H1 (cell line): ENCODE results near the gene RHEX. TPM values are rescaled to one million over a fixed set of nuclear protein-coding genes. Genes with fewer than 3 reads are reported as not detected.
"Not testable (repeated sequence)": the region's sequence is repeated elsewhere in the genome, so short reads cannot be mapped to it uniquely, and the experiment has no call there.

Source experiments
- CTCF ChIA-PET: fragments of 300-600 bp; sonication (Branson Sonifier 250); formaldehyde crosslinking; loops from one replicate; lab custom pipeline; 2021; ENCODE audit not compliant: partially characterized antibody; lab: Charles Lee
- POLR2A ChIA-PET: fragments of 300-600 bp; sonication (Branson Sonifier 250); formaldehyde crosslinking; loops from one replicate; lab custom pipeline; 2021; ENCODE audit warnings: inconsistent platforms; ENCODE audit not compliant: partially characterized antibody; lab: Charles Lee
- DNase-seq, 2 experiments: peaks; one replicate each; pipeline versions ENCODE4 v3.0.0 to v3.0.0-alpha.2; 2010 to 2022; ENCODE audit warnings: low spot score in 2 of 2, low read depth in 1 of 2, mixed read lengths in 1 of 2
- FAIRE-seq: peaks from 2 replicates; lab custom pipeline; 2011; peaks lifted over from hg19 to GRCh38; lab: Jason Lieb, UNC
- H2AFZ ChIP-seq: 2 replicates; pipeline ENCODE4 v1.8.1; 2012; ENCODE audit warnings: low read length, inconsistent platforms
- H2AK5ac ChIP-seq: 2 replicates; pipeline ENCODE4 v1.6.1; 2013; ENCODE audit warnings: low read depth, low read length
- H2BK120ac ChIP-seq: replicated peaks from 2 replicates; pipeline ENCODE3; 2013; ENCODE audit warnings: low read depth, low read length, inconsistent platforms
- H2BK12ac ChIP-seq: 2 replicates; pipeline ENCODE4 v1.6.1; 2013; ENCODE audit warnings: low read depth, low read length
- H2BK15ac ChIP-seq: 2 replicates; pipeline ENCODE4 v1.6.1; 2013; ENCODE audit warnings: low read length
- H2BK20ac ChIP-seq: 2 replicates; pipeline ENCODE4 v1.6.1; 2013; ENCODE audit warnings: low read length
- H2BK5ac ChIP-seq: 2 replicates; pipeline ENCODE4 v1.6.1; 2013; ENCODE audit warnings: low read depth, low read length
- H3K14ac ChIP-seq: 2 replicates; pipeline ENCODE4 v1.6.1; 2013; ENCODE audit warnings: inconsistent platforms; ENCODE audit not compliant: insufficient read length
- H3K18ac ChIP-seq: 2 replicates; pipeline ENCODE4 v1.6.1; 2013; ENCODE audit warnings: low read length; ENCODE audit errors: extremely low read depth
- H3K23ac ChIP-seq: 2 replicates; pipeline ENCODE4 v1.6.1; 2013; ENCODE audit warnings: inconsistent platforms; ENCODE audit not compliant: insufficient read length
- H3K23me2 ChIP-seq: 2 replicates; pipeline ENCODE4 v1.6.1; 2013; ENCODE audit warnings: low read depth, low read length
- H3K27ac ChIP-seq: 2 replicates; pipeline ENCODE4 v1.6.1; 2011; ENCODE audit warnings: low read depth, low read length, inconsistent platforms
- H3K27me3 ChIP-seq, 4 experiments: replicated peaks in 1 of 4; 1 replicate in 1 of 4; 2 replicates in 3 of 4; pipeline versions ENCODE4 v1.6.1 to v1.8.1; 2011 to 2013; ENCODE audit warnings: low read length in 3 of 4, mild to moderate bottlenecking in 3 of 4, inconsistent platforms in 2 of 4, mixed read lengths in 2 of 4, moderate library complexity in 1 of 4; ENCODE audit not compliant: control insufficient read depth in 3 of 4, insufficient read depth in 3 of 4; ENCODE audit errors: extremely low read depth in 1 of 4
- H3K36me3 ChIP-seq, 4 experiments: 2 replicates each; pipeline versions ENCODE4 v1.6.1 to v1.8.1; 2011 to 2013; ENCODE audit warnings: mild to moderate bottlenecking in 4 of 4, low read length in 3 of 4, moderate library complexity in 2 of 4, control low read depth in 1 of 4, inconsistent platforms in 1 of 4; ENCODE audit not compliant: insufficient read depth in 4 of 4, control insufficient read depth in 2 of 4
- H3K4ac ChIP-seq: replicated peaks from 2 replicates; pipeline ENCODE3; 2013; ENCODE audit warnings: low read length, low read depth, mixed read lengths, inconsistent platforms; ENCODE audit not compliant: insufficient read length
- H3K4me1 ChIP-seq, 4 experiments: replicated peaks in 1 of 4; 1 replicate in 1 of 4; 2 replicates in 3 of 4; pipeline versions ENCODE4 v1.6.1 to v1.8.1; 2011 to 2013; ENCODE audit warnings: low read length in 3 of 4, inconsistent platforms in 2 of 4, mixed read lengths in 1 of 4; ENCODE audit not compliant: insufficient read depth in 4 of 4, control insufficient read depth in 3 of 4
- H3K4me2 ChIP-seq, 2 experiments: 2 replicates each; pipeline versions ENCODE4 v1.6.1 to v1.8.1; 2011 to 2013; ENCODE audit warnings: low read depth in 2 of 2, low read length in 2 of 2, control low read depth in 1 of 2, inconsistent platforms in 1 of 2, mild to moderate bottlenecking in 1 of 2; ENCODE audit not compliant: insufficient read depth in 1 of 2
- H3K4me3 ChIP-seq, 4 experiments: fragments of 200-600, 300-600 bp in 1 of 4; sonication (generic), shearing (Covaris generic), sonication (Bioruptor Twin) in 1 of 4; 2 replicates each; pipeline versions ENCODE4 v1.5.1 to v1.8.1; 2011 to 2016; ENCODE audit warnings: low read length in 4 of 4, low read depth in 3 of 4, control low read depth in 2 of 4, inconsistent platforms in 2 of 4, mild to moderate bottlenecking in 2 of 4, mixed read lengths in 1 of 4, moderate library complexity in 1 of 4; ENCODE audit not compliant: insufficient read depth in 2 of 4; ENCODE audit errors: extremely low read depth in 1 of 4
- H3K56ac ChIP-seq: replicated peaks from 2 replicates; pipeline ENCODE3; 2013; ENCODE audit warnings: low read depth, mild to moderate bottlenecking, mixed read lengths, low read length, inconsistent platforms; ENCODE audit not compliant: insufficient read length
- H3K79me1 ChIP-seq: 2 replicates; pipeline ENCODE4 v1.6.1; 2013; ENCODE audit warnings: low read depth, low read length, control low read depth
- H3K79me2 ChIP-seq, 2 experiments: 2 replicates each; pipeline versions ENCODE4 v1.6.1 to v1.8.1; 2012 to 2013; ENCODE audit warnings: low read length in 2 of 2, mild to moderate bottlenecking in 2 of 2, inconsistent platforms in 1 of 2; ENCODE audit not compliant: insufficient read depth in 2 of 2, control insufficient read depth in 1 of 2
- H3K9ac ChIP-seq, 4 experiments: replicated peaks in 1 of 4; 1 replicate in 1 of 4; 2 replicates in 3 of 4; pipeline versions ENCODE4 v1.6.1 to v1.8.1; 2011 to 2013; ENCODE audit warnings: low read depth in 3 of 4, low read length in 3 of 4, control low read depth in 2 of 4, mild to moderate bottlenecking in 2 of 4, moderate library complexity in 2 of 4, inconsistent platforms in 1 of 4; ENCODE audit errors: extremely low read depth in 1 of 4
- H3K9me3 ChIP-seq, 2 experiments: 2 replicates each; pipeline versions ENCODE4 v1.6.1 to v1.8.1; 2012 to 2013; ENCODE audit warnings: mild to moderate bottlenecking in 2 of 2, moderate library complexity in 2 of 2, control low read depth in 1 of 2, inconsistent platforms in 1 of 2, low read depth in 1 of 2, low read length in 1 of 2, mixed read lengths in 1 of 2; ENCODE audit not compliant: insufficient read depth in 2 of 2
- H4K20me1 ChIP-seq, 2 experiments: replicated peaks in 1 of 2; 2 replicates each; pipeline versions ENCODE3 to v1.8.1; 2011 to 2013; ENCODE audit warnings: inconsistent platforms in 2 of 2, low read length in 2 of 2, mild to moderate bottlenecking in 1 of 2; ENCODE audit not compliant: insufficient read depth in 2 of 2, control insufficient read depth in 1 of 2
- H4K5ac ChIP-seq: 2 replicates; pipeline ENCODE4 v1.6.1; 2013; ENCODE audit warnings: low read length, low read depth, mixed read lengths, inconsistent platforms; ENCODE audit not compliant: insufficient read length
- H4K8ac ChIP-seq: 2 replicates; pipeline ENCODE4 v1.8.0; 2013; ENCODE audit warnings: mild to moderate bottlenecking, moderate library complexity, low read length, inconsistent platforms; ENCODE audit not compliant: insufficient read depth; ENCODE audit errors: extremely low read depth
- H4K91ac ChIP-seq: replicated peaks from 2 replicates; pipeline ENCODE3; 2013; ENCODE audit warnings: low read length, mixed read lengths, inconsistent platforms; ENCODE audit not compliant: insufficient read length
- WGBS, 2 experiments: shearing (Covaris generic) in 1 of 2; methylation state at CpG; one replicate each; pipeline versions ENCODE4 v1.1.6 to v1.1.7; 2013 to 2015; ENCODE audit warnings: low lambda C conversion rate in 2 of 2, mixed read lengths in 2 of 2, inconsistent platforms in 1 of 2, low coverage in 1 of 2, missing lambda C conversion rate in 1 of 2; ENCODE audit not compliant: insufficient replicate concordance in 2 of 2, insufficient coverage in 1 of 2, insufficient read length in 1 of 2; ENCODE audit errors: extremely low coverage in 1 of 2, missing lambda C conversion rate in 1 of 2; 5-methylcytosine and 5-hydroxymethylcytosine counted together
- polyA plus RNA-seq, 7 experiments: library from polyadenylated mRNA; depleted of rRNA in 3 of 7; stranded (reverse) in 5 of 7; unstranded in 2 of 7; fragments of >200 nt in 5 of 7; fragments of 200-250 nt in 2 of 7; gene quantifications; 1 replicate in 5 of 7; 2 replicates in 1 of 7; 4 replicates in 1 of 7; pipeline versions ENCODE4 v1.2.1 to v1.2.3, GENCODE V29; 2011 to 2013; ENCODE audit warnings: missing spikeins in 2 of 7, mixed read lengths in 2 of 7
- total RNA-seq: library from RNA; stranded (reverse); fragmentation: NEBNext Ultra II Directional; extraction: Animal tissue kit (Norgen Biotek cat#: 25700); gene quantifications from 2 replicates; pipeline ENCODE4 v1.2.1, GENCODE V29; 2021

RHEX gene
- total and polyA plus RNA-seq, 2 of the 8 experiments (the other 6 are each of a cell fraction or from before 2014, with no cell fraction given): not detected

- H3K23me2 ChIP-seq, FAIRE-seq, H3K9ac ChIP-seq, H3K18ac ChIP-seq, POLR2A ChIA-PET, H3K79me1 ChIP-seq, H3K9me3 ChIP-seq, H2BK20ac ChIP-seq, H3K4me2 ChIP-seq, H3K4me3 ChIP-seq, H4K91ac ChIP-seq, H3K27ac ChIP-seq, H2BK5ac ChIP-seq, H2AFZ ChIP-seq, DNase-seq, H4K20me1 ChIP-seq, H2BK15ac ChIP-seq, H3K56ac ChIP-seq, H3K79me2 ChIP-seq, H3K23ac ChIP-seq, H2BK12ac ChIP-seq, H2AK5ac ChIP-seq, H3K36me3 ChIP-seq, H3K27me3 ChIP-seq, H3K4ac ChIP-seq, H3K4me1 ChIP-seq, H4K8ac ChIP-seq, H2BK120ac ChIP-seq, H3K14ac ChIP-seq, H4K5ac ChIP-seq: not testable (repeated sequence)
- CTCF ChIA-PET: interaction anchor here (1.5 to 2.5 kb wide), 2 partner anchors 44 to 48 kb away, joined by 4 to 13 read pairs; no protein-coding TSS in a partner anchor
- 87% methylated on average over 7 of the region's 9 CpGs; no CpG with 5 or more reads in 1 of the 2 experiments for WGBS, 2 experiments
These were observed 5.4 kb downstream of the RHEX start for GRCh38 chr1:206058289-206058926.
